Measurements from ENCODE around the gene PRKCH.

DNA sequence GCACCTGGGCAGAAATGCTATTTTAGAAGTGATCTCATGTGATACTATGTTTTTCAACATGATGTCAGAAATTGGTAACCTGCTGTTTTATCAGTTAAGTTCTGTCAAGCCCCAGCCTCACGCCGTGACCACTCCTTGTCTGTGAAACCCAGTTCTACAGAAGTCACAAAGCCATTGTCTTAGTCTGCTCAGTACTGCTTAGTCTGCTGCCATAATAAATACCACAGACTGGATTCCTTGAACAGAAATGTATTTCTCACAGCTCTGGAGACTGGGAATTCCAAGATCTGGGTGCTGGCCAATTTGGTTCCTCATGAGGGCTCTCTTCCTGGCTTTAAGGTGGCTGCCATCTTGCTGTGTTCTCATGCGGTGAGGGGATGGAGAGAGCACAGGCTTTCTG, 176.9 kb downstream of the PRKCH start:
- TF ChIP-seq CTCF (conservative IDR thresholded peaks at IDR 0.05; ENCODE audit: low read length) = no peak
- no peak for TF ChIP-seq EZH2phosphoT487 (IDR thresholded peaks at IDR 0.05; ENCODE audit: borderline replicate concordance, low read depth, low read length)
